A375 (cell line): ENCODE data around the gene ZDBF2. TPM values are rescaled to one million over a fixed set of nuclear protein-coding genes. Genes with fewer than 3 reads are reported as not detected.

Source experiments
- small RNA-seq: library from RNA; depleted of rRNA; stranded (forward); fragments of <200 nt; gene quantifications from one replicate; pipeline ENCODE3, GENCODE V24; 2014
- total RNA-seq: library from RNA; depleted of rRNA; stranded (reverse); fragments of >200 nt; shearing (Covaris generic); gene quantifications from 2 replicates; pipeline ENCODE4 v1.2.3, GENCODE V29; 2014; rRNA removed

The ZDBF2 gene
- 10.5 and 11.1 TPM in 2 replicates for total RNA-seq

GRCh38 chr2:206274434-206275311, at the start of gene ZDBF2:
TSS of gene ZDBF2 (plus strand) at chr2:206274663. CDS start at chr2:206281850, 7,187 bp downstream.

Small RNAs within 50 kb of the gene (small RNA-seq; reads per million reads assigned to genes)
- gene HMGN1P6 (not detected), gene RN7SKP260 (not detected)

Other genes with a start within 250 kb of the ZDBF2 start
- 4.0 and 6.9 TPM in 2 replicates for gene INO80D, start 188.5 kb upstream of the ZDBF2 start, total RNA-seq
- gene NDUFS1, start 115.2 kb upstream of the ZDBF2 start, total RNA-seq: 69.9 and 77.5 TPM in 2 replicates
- 535 and 568 TPM in 2 replicates for gene EEF1B2, start 114.8 kb upstream of the ZDBF2 start, total RNA-seq
- gene ADAM23, start 168.9 kb downstream of the ZDBF2 start, total RNA-seq: 2.9 and 4.9 TPM in 2 replicates